Prostate gland (tissue), 2 donors: ENCODE data around the gene DLG2.

Source experiments
- POLR2A ChIP-seq: fragments of 450-650 bp; IDR thresholded peaks from one replicate; pipeline ENCODE4 v1.6.1; 2016; ENCODE audit warnings: antibody characterized with exemption, mild to moderate bottlenecking
- POLR2AphosphoS5 ChIP-seq: sonication (generic); formaldehyde crosslinking; IDR thresholded peaks from one replicate; pipeline ENCODE4 v1.6.1; 2017; ENCODE audit warnings: antibody characterized with exemption
- TF ChIP-seq, protein P1 (sequence below), 4 experiments: fragments of 200-600 bp in 2 of 4; fragments of 450-650 bp in 2 of 4; sonication (generic) in 2 of 4; IDR thresholded peaks; 1 replicate in 3 of 4; 2 replicates in 1 of 4; pipeline ENCODE4 v1.5.1; 2016 to 2019; ENCODE audit warnings: antibody characterized with exemption in 4 of 4, mild to moderate bottlenecking in 2 of 4, moderate library complexity in 2 of 4

DNA sequence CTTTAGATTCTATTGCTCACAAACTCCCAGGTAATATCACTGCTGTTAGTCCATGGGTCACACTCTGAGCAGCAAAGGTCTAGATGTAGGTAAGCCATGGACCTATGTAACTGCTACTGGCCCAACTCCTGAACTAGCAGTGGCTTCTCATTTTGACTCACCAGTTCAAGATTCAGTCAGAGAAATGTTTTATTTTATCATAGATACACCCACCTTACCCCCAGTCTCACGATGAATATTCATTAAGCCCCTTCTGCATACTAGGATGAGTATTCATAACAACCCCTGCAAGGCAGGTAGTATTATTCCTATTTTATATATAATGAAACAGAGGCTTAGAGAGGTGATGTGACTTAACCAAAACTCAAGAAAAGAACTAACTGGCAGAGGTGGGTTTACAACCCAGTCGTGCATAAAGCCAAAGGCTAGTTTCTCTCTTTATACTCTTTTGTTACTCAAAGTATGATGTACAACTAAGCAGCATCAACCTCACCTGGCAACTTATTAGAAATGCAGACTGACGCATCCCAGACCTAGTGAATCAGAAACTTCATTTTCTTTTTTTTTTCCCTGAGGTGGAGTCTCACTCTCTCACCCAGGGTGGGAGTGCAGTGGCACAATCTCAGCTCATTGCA is 1383.4 kb downstream of the DLG2 start:
- TF ChIP-seq, protein P1, sequence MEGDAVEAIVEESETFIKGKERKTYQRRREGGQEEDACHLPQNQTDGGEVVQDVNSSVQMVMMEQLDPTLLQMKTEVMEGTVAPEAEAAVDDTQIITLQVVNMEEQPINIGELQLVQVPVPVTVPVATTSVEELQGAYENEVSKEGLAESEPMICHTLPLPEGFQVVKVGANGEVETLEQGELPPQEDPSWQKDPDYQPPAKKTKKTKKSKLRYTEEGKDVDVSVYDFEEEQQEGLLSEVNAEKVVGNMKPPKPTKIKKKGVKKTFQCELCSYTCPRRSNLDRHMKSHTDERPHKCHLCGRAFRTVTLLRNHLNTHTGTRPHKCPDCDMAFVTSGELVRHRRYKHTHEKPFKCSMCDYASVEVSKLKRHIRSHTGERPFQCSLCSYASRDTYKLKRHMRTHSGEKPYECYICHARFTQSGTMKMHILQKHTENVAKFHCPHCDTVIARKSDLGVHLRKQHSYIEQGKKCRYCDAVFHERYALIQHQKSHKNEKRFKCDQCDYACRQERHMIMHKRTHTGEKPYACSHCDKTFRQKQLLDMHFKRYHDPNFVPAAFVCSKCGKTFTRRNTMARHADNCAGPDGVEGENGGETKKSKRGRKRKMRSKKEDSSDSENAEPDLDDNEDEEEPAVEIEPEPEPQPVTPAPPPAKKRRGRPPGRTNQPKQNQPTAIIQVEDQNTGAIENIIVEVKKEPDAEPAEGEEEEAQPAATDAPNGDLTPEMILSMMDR (IDR thresholded peaks at IDR 0.05): no peak
- TF ChIP-seq POLR2A (no peak), POLR2AphosphoS5 (no peak)
